Thyroid gland (tissue), 4 donors: ENCODE measurements around the gene OPTC. TPM values are rescaled to one million over a fixed set of nuclear protein-coding genes. Genes with fewer than 3 reads are reported as not detected.
A peak's percentile ranks its signal among the peaks of the same experiment; 100 is the strongest.

ENCODE experiments used
- DNase-seq, 2 donors: peaks; one replicate each; pipeline ENCODE4 v3.0.0-alpha.2; 2019
- H3K27ac ChIP-seq, 3 donors: fragments of 200-600 bp; sonication (generic); 1 replicate in 2 of 3; 2 replicates in 1 of 3; pipeline ENCODE4 v1.5.1; 2016 to 2019; ENCODE audit warnings: mild to moderate bottlenecking in 1 of 3, moderate library complexity in 1 of 3
- H3K27me3 ChIP-seq: fragments of 200-600 bp; sonication (generic); one replicate; pipeline ENCODE4 v1.5.1; 2019
- H3K36me3 ChIP-seq, 2 donors: fragments of 200-600 bp; sonication (generic); one replicate each; pipeline ENCODE4 v1.5.1; 2016 to 2019
- H3K4me1 ChIP-seq, 2 donors: fragments of 200-600 bp; sonication (generic); one replicate each; pipeline ENCODE4 v1.5.1; 2017 to 2019
- H3K4me3 ChIP-seq, 3 donors: fragments of 200-600 bp; sonication (generic); replicated peaks in 1 of 3; 1 replicate in 2 of 3; 2 replicates in 1 of 3; pipeline ENCODE4 v1.5.1; 2016; ENCODE audit warnings: mild to moderate bottlenecking in 1 of 3
- H3K9me3 ChIP-seq: fragments of 200-600 bp; sonication (generic); one replicate; pipeline ENCODE4 v1.5.1; 2017
- CTCF ChIP-seq, 6 experiments: fragments of 200-600 bp in 3 of 6; fragments of 450-650 bp in 3 of 6; sonication (generic) in 3 of 6; IDR thresholded peaks; one replicate each; pipeline ENCODE4 v1.5.1; 2016 to 2019; ENCODE audit warnings: antibody characterized with exemption in 6 of 6, mild to moderate bottlenecking in 2 of 6, inconsistent platforms in 1 of 6, moderate library complexity in 1 of 6
- POLR2A ChIP-seq, 2 donors: fragments of 450-650 bp; IDR thresholded peaks; one replicate each; pipeline ENCODE4 v1.6.1; 2017; ENCODE audit warnings: antibody characterized with exemption in 2 of 2, mild to moderate bottlenecking in 2 of 2, moderate library complexity in 1 of 2
- WGBS, 2 donors: methylation state at CpG; one replicate each; pipeline ENCODE4 v1.1.5; 2017; 5-methylcytosine and 5-hydroxymethylcytosine counted together
- intact Hi-C: fragments of 100-400 bp; cut with DNase I; formaldehyde crosslinking; loops from one replicate; pipeline ENCODE4 v1.15.1; 2023
- total RNA-seq, 4 donors: library from RNA; depleted of rRNA; stranded (reverse); fragments of >200 nt; gene quantifications; one replicate each; pipeline ENCODE4 v1.2.3, GENCODE V29; 2016

Gene OPTC
- total RNA-seq, 4 donors from 2014 or later = not detected

GRCh38 chr1:203475012-203475981 is 18.7 kb upstream of the OPTC start, which contains the start of gene PRELP:
Gene PRELP, plus strand, starts transcription at chr1:203475806. Its CDS starts 7,379 bp downstream, at chr1:203483185.
- Histone ChIP-seq H3K9me3 (no peaks in the 10 kb centered on the region), H3K4me3 (peak within 1 kb of the TSS in 1 of 3 donors; percentile 13), H3K27ac (peak within 1 kb of the TSS; percentile 17 to 71 (median 67)), H3K4me1 (peaks cover 0 to 17% of the 10 kb centered on the region in 2 donors), H3K36me3 (no peaks in the 10 kb centered on the region), H3K27me3 (no peaks in the 10 kb centered on the region)
- DNase-seq = peak; percentile 45 to 52
- TF ChIP-seq CTCF (IDR thresholded peaks at IDR 0.05) (no peak), POLR2A (IDR thresholded peaks at IDR 0.05) (peak in 1 of 2 donors; percentile 38)
- 20 to 29% methylated on average over 8 of the region's 8 CpGs for WGBS, 2 donors
- intact Hi-C loops = loop anchor here (5.0 kb wide), 1 partner anchor 33 kb away; no protein-coding TSS in a partner anchor

GRCh38 chr1:203476216-203476814 is 17.6 kb upstream of the OPTC start:
- H3K27ac ChIP-seq = peak overlapping the region; percentile 17 to 71 (median 67)
- H3K36me3 ChIP-seq = no peaks in the 10 kb centered on the region
- no peaks in the 10 kb centered on the region for H3K9me3 ChIP-seq
- no peaks in the 10 kb centered on the region for H3K27me3 ChIP-seq
- intact Hi-C loops = loop anchor here (5.0 kb wide), 1 partner anchor 34 kb away; no protein-coding TSS in a partner anchor
- peaks cover 6 to 25% of the 10 kb centered on the region in 2 donors for H3K4me1 ChIP-seq
- peak overlapping the region in 1 of 3 donors; percentile 13 for H3K4me3 ChIP-seq
- WGBS, 2 donors = 62 to 73% methylated on average over 9 of the region's 9 CpGs
- TF ChIP-seq POLR2A (IDR thresholded peaks at IDR 0.05) = no peak
- no peak for TF ChIP-seq CTCF (IDR thresholded peaks at IDR 0.05)
- DNase-seq = no peak

- DNase-seq = no peak
- intact Hi-C loops = loop anchor here (5.0 kb wide), 1 partner anchor 35 kb away; no protein-coding TSS in a partner anchor
- TF ChIP-seq CTCF (IDR thresholded peaks at IDR 0.05) (no peak), POLR2A (IDR thresholded peaks at IDR 0.05) (no peak)
- H3K4me3 ChIP-seq = peak overlapping the region in 1 of 3 donors; percentile 13
- peak overlapping the region in 2 of 3 donors; percentile 67 to 71 for H3K27ac ChIP-seq
- H3K36me3 ChIP-seq = no peaks in the 10 kb centered on the region
- 84 to 87% methylated on average over 3 of the region's 3 CpGs for WGBS, 2 donors
- H3K9me3 ChIP-seq = no peaks in the 10 kb centered on the region
- no peaks in the 10 kb centered on the region for H3K27me3 ChIP-seq
- H3K4me1 ChIP-seq = peaks cover 6 to 27% of the 10 kb centered on the region in 2 donors
Observed at GRCh38 chr1:203477748-203478147, 16.2 kb upstream of the OPTC start.

- 78 to 85% methylated on average over 3 of the region's 3 CpGs for WGBS, 2 donors
- H3K36me3 ChIP-seq = no peaks in the 10 kb centered on the region
- H3K9me3 ChIP-seq = no peaks in the 10 kb centered on the region
- H3K27me3 ChIP-seq = no peaks in the 10 kb centered on the region
- intact Hi-C loops = loop anchor here (5.0 kb wide), 1 partner anchor 36 kb away; no protein-coding TSS in a partner anchor
- no peak for DNase-seq
- peak overlapping the region in 1 of 3 donors; percentile 13 for H3K4me3 ChIP-seq
- H3K27ac ChIP-seq = peak overlapping the region in 2 of 3 donors; percentile 50 to 67
- no peak for TF ChIP-seq POLR2A (IDR thresholded peaks at IDR 0.05)
- no peak for TF ChIP-seq CTCF (IDR thresholded peaks at IDR 0.05)
- peaks cover 6 to 27% of the 10 kb centered on the region in 2 donors for H3K4me1 ChIP-seq
Observed at GRCh38 chr1:203478231-203478630, 15.7 kb upstream of the OPTC start.
